C4-2B (cell line): ENCODE results near the gene GSDME.

Source experiments
- CTCF ChIP-seq: fragments of 450-650 bp; conservative IDR thresholded peaks from 2 replicates; pipeline ENCODE4 v1.5.1; 2017; ENCODE audit warnings: mild to moderate bottlenecking
- ZFX ChIP-seq: fragments of 450-650 bp; IDR thresholded peaks from 2 replicates; pipeline ENCODE4 v1.6.1; 2017

GRCh38 chr7:24763303-24763901 is 6.1 kb upstream of the GSDME start:
- TF ChIP-seq CTCF (no peak), ZFX (no peak)
